ENCODE data around the gene FTO. TPM values are rescaled to one million over a fixed set of nuclear protein-coding genes. Genes with fewer than 3 reads are reported as not detected.

FTO gene
- total RNA-seq, 1 donor from 2014 or later = 85.1 TPM

GRCh38 chr16:53893731-53894435 is 189.9 kb downstream of the FTO start:
- no peaks in the 10 kb centered on the region for H3K9me3 Mint-ChIP-seq
- peaks cover 39% of the 10 kb centered on the region for H3K4me1 Mint-ChIP-seq (ENCODE audit: unreplicated experiment)
- H3K27ac Mint-ChIP-seq = peak overlapping the region; percentile 24

DNA sequence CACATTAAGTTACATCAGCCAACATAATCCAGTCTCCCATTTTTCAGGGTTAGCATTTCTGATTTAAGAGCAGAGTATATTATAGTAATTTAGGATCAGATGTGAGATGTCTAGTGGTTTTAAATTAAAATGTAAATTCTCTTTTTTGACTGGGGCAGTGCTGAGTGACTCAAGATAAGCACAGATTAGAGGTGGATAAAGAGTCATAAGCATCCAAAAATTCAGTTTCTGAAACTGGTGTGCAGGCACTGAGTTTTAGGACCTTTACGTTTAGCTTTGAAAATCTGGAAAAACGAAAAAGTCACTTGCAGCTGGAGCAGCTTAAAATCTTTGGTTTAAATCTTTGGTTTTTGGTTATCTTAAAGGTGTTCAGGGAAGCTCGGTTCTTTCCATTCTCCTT is 190.7 kb downstream of the FTO start:
- peaks cover 39% of the 10 kb centered on the region for H3K4me1 Mint-ChIP-seq (ENCODE audit: unreplicated experiment)
- no peak for TF ChIP-seq CTCF (conservative IDR thresholded peaks at IDR 0.05)

More at GRCh38 chr16:53893731-53894435, 189.9 kb downstream of the FTO start:
- Mint-ChIP-seq H3K27me3 (peaks cover 10% of the 10 kb centered on the region), H3K4me3 (no peak overlapping the region), H3K36me3 (peaks cover 13% of the 10 kb centered on the region)
- DNase-seq (ENCODE audit: extremely low spot score, unreplicated experiment) = no peak
- TF ChIP-seq CTCF (conservative IDR thresholded peaks at IDR 0.05) = no peak

DNA sequence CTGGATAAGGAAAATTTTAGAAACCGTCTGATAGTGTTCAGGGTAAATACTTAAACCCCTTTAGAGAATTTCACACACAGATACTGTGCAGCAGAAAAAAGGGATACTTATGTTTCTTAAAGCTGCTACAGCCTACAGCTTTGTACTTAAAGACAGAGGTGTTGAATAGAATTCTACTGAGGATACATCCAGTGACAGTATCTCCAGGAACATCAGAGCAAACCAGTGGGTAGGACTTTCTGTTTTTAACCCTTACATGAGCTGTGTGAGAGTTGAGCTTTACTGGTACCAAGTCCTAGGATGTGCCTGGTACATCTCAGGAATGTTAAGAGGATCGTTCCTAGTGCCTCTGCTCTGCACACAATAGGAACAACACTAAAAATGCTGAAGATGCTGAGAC is 191.5 kb downstream of the FTO start:
- peaks cover 8% of the 10 kb centered on the region for H3K36me3 Mint-ChIP-seq
- H3K9me3 Mint-ChIP-seq = no peaks in the 10 kb centered on the region
- H3K4me3 Mint-ChIP-seq = no peak overlapping the region
- H3K4me1 Mint-ChIP-seq (ENCODE audit: unreplicated experiment) = peaks cover 39% of the 10 kb centered on the region
- no peak for TF ChIP-seq CTCF (conservative IDR thresholded peaks at IDR 0.05)
- no peak overlapping the region for H3K27ac Mint-ChIP-seq
- no peak for DNase-seq (ENCODE audit: extremely low spot score, unreplicated experiment)
- H3K27me3 Mint-ChIP-seq = peaks cover 10% of the 10 kb centered on the region

More for the DNA sequence above, 190.7 kb downstream of the FTO start:
- peaks cover 8% of the 10 kb centered on the region for H3K36me3 Mint-ChIP-seq
- no peaks in the 10 kb centered on the region for H3K9me3 Mint-ChIP-seq
- peaks cover 10% of the 10 kb centered on the region for H3K27me3 Mint-ChIP-seq
- peak overlapping the region; percentile 24 for H3K27ac Mint-ChIP-seq
- H3K4me3 Mint-ChIP-seq = no peak overlapping the region
- no peak for DNase-seq (ENCODE audit: extremely low spot score, unreplicated experiment)

GRCh38 chr16:53895851-53896250 is 191.9 kb downstream of the FTO start:
- H3K27ac Mint-ChIP-seq = no peak overlapping the region
- DNase-seq (ENCODE audit: extremely low spot score, unreplicated experiment) = no peak
- H3K9me3 Mint-ChIP-seq = no peaks in the 10 kb centered on the region
- H3K4me1 Mint-ChIP-seq (ENCODE audit: unreplicated experiment) = peaks cover 39% of the 10 kb centered on the region
- H3K4me3 Mint-ChIP-seq = no peak overlapping the region
- peaks cover 8% of the 10 kb centered on the region for H3K36me3 Mint-ChIP-seq
- no peak for TF ChIP-seq CTCF (conservative IDR thresholded peaks at IDR 0.05)
- peaks cover 10% of the 10 kb centered on the region for H3K27me3 Mint-ChIP-seq

DNA sequence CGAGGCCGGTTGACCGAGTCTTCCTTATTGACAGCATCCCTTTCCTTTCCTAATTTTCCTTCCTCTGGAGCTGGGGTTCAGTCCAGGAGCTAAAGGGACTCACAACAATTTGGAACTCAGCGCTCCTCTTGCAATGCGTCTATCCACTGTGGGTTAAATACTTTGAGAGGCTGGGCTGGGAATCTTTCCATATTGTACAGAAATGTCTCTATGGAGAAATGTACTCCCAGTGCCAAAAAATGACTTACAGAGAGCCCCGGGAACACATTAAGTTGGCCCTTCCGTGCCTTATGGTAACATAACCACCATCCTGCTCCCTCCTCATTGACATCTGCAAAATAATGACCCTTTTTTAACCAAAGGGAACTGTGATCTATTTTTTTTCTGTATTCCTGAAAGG is 192.8 kb downstream of the FTO start:
- H3K9me3 Mint-ChIP-seq = no peaks in the 10 kb centered on the region
- H3K27ac Mint-ChIP-seq = no peak overlapping the region
- H3K4me3 Mint-ChIP-seq = no peak overlapping the region
- H3K27me3 Mint-ChIP-seq = peaks cover 10% of the 10 kb centered on the region
- H3K4me1 Mint-ChIP-seq (ENCODE audit: unreplicated experiment) = peaks cover 38% of the 10 kb centered on the region
- no peak for DNase-seq (ENCODE audit: extremely low spot score, unreplicated experiment)
- peaks cover 8% of the 10 kb centered on the region for H3K36me3 Mint-ChIP-seq
- TF ChIP-seq CTCF (conservative IDR thresholded peaks at IDR 0.05) = no peak

Measured in type B pancreatic cell (in vitro differentiated cells).